ENCODE data around the gene GAL. TPM values are rescaled to one million over a fixed set of nuclear protein-coding genes. Genes with fewer than 3 reads are reported as not detected.

Gene GAL
- total RNA-seq, 4 donors from 2014 or later, result 1.9 to 14.1 TPM; not detected in 2

DNA sequence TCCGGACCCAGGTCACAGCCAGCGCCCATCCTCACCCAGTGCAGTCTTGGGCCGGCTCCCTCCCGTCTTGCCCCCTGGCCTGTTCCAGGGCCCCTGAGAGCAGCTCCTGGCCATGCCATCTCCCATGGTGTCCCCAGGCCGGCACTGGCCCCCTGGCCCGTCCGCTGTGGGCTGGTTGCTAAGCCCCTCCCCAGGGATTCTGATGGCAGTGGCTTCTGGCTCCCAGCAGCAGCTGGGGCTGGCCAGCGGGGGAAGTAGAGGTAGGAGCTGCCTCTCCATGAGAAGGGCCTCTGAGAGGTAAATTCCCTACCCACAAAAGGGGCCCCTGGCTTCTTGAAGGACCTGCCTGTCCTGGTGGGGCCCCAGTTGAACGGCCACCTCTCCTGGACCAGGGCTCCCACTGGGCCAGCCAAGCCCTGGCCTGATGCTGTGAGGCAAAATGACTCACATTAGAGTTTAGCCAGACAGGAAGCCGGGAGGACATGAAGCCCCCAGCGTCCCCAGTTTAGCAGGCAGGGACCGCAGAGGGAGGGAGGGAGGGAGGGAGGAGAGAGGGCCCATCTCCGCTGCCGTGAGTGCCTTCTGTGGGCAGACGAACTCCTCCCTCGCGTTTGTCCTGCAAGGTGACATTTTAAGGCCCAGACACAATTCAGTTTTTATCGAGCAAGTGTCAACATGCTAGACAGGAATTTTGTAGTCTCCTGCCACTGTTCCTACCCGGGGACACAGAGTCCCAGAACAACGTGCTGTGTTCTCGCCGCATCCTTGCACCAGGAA is 32.9 kb upstream of the GAL start:
- Histone ChIP-seq H3K4me3 (no peak overlapping the region), H3K9me3 (peaks cover 4 to 7% of the 10 kb centered on the region in 2 donors), H3K27me3 (peaks cover 41% of the 10 kb centered on the region), H3K36me3 (no peaks in the 10 kb centered on the region), H3K27ac (no peak overlapping the region), H3K4me1 (no peaks in the 10 kb centered on the region)
- DNase-seq, result no peak
- TF ChIP-seq POLR2AphosphoS5 (IDR thresholded peaks at IDR 0.05) (no peak), EP300 (IDR thresholded peaks at IDR 0.05; ENCODE audit: low read depth) (no peak), POLR2A (IDR thresholded peaks at IDR 0.05) (no peak)
- TF ChIP-seq, protein P1, sequence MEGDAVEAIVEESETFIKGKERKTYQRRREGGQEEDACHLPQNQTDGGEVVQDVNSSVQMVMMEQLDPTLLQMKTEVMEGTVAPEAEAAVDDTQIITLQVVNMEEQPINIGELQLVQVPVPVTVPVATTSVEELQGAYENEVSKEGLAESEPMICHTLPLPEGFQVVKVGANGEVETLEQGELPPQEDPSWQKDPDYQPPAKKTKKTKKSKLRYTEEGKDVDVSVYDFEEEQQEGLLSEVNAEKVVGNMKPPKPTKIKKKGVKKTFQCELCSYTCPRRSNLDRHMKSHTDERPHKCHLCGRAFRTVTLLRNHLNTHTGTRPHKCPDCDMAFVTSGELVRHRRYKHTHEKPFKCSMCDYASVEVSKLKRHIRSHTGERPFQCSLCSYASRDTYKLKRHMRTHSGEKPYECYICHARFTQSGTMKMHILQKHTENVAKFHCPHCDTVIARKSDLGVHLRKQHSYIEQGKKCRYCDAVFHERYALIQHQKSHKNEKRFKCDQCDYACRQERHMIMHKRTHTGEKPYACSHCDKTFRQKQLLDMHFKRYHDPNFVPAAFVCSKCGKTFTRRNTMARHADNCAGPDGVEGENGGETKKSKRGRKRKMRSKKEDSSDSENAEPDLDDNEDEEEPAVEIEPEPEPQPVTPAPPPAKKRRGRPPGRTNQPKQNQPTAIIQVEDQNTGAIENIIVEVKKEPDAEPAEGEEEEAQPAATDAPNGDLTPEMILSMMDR (IDR thresholded peaks at IDR 0.05), result no peak
- WGBS, 2 donors (ENCODE audit: low coverage in 1 of 2), result 71% methylated on average over 21 of the region's 22 CpGs; no CpG with 5 or more reads in 1 of the 2 donors
- intact Hi-C loops (cut with DNase I; ENCODE audit: low total_unique reads) (no loop called here), in situ Hi-C loops (cut with MboI; ENCODE audit: low pct_ligation_motif_present in 1 of 4, low pct_unique_long_range_greater_than_20kb in 1 of 4, low sequenced_read_pairs in 3 of 4) (no loop called here)

DNA sequence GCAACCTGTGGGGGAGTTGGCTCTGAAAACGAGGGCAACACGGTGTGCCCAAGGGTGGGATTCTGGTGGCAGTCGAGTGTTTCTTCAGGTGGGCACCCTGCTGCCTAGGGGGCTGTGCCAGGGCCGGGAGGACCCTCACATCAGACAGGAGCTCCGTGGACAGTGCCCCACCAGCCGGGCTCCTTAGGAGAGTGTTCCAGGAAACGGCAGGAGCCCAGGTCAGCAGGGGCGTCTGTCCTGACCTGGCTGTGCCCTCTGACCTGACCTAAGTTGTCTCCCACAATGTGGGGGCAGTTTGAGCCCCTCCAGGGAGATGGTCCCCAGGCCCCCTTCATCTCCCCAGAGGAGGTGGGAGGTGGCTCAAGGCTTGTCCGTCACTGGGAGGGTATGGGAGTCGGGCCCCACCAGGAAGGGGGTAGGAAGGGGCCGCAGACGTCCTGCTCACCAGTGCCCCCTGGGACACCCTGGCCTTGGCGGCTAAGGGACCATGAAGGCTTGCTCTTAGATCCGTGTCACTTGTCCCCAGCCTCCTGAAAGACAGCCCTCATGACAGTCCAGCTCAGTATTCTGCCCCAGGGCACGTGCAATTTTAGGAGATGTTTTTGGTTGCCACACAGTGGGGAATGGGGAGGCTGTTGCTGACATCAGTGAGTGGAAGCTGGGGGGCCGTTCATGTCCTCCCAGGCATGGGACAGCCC is 32.2 kb upstream of the GAL start:
- no peak for DNase-seq
- no peak overlapping the region for H3K27ac ChIP-seq
- H3K4me3 ChIP-seq, result no peak overlapping the region
- in situ Hi-C loops (cut with MboI; ENCODE audit: low pct_ligation_motif_present in 1 of 4, low pct_unique_long_range_greater_than_20kb in 1 of 4, low sequenced_read_pairs in 3 of 4), result no loop called here
- no peaks in the 10 kb centered on the region for H3K36me3 ChIP-seq
- H3K4me1 ChIP-seq, result no peaks in the 10 kb centered on the region
- no peaks in the 10 kb centered on the region for H3K9me3 ChIP-seq
- TF ChIP-seq, protein P1 (IDR thresholded peaks at IDR 0.05), result no peak
- no peak for TF ChIP-seq POLR2A (IDR thresholded peaks at IDR 0.05)
- H3K27me3 ChIP-seq, result peaks cover 41% of the 10 kb centered on the region
- intact Hi-C loops (cut with DNase I; ENCODE audit: low total_unique reads), result no loop called here
- WGBS, 2 donors (ENCODE audit: low coverage in 1 of 2), result 67% methylated on average over 15 of the region's 16 CpGs; no CpG with 5 or more reads in 1 of the 2 donors

DNA sequence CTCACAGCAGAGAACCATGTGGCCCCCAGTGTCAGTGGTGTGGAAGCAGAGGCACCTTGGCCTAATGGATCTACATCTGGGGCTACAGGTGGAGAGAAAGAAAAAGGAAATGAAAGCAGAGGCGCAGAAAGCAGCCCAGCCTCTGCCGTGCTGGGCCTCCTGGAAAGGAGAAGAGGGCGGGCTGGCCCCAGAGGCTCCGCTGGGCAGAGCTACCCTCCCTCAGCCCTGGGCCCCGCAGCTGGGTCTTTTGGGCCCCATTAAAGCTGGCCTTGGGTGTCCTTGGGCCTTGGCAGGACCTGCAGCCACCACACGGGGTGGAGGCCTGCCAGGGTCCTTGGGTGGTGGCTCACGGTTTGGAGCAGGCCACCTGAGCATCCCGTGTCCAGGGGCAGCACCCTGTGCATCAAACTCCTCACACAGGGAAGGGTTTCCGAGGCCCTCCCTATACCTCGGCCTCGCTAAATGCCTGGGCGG is 31.6 kb upstream of the GAL start:
- in situ Hi-C loops (cut with MboI; ENCODE audit: low pct_ligation_motif_present in 1 of 4, low pct_unique_long_range_greater_than_20kb in 1 of 4, low sequenced_read_pairs in 3 of 4) (no loop called here), intact Hi-C loops (cut with DNase I; ENCODE audit: low total_unique reads) (no loop called here)
- Histone ChIP-seq H3K27ac (no peak overlapping the region), H3K4me3 (no peak overlapping the region), H3K4me1 (no peaks in the 10 kb centered on the region), H3K36me3 (no peaks in the 10 kb centered on the region), H3K27me3 (peaks cover 35% of the 10 kb centered on the region), H3K9me3 (no peaks in the 10 kb centered on the region)
- TF ChIP-seq EP300 (IDR thresholded peaks at IDR 0.05; ENCODE audit: low read depth), result no peak
- no peak for TF ChIP-seq POLR2A (IDR thresholded peaks at IDR 0.05)
- TF ChIP-seq, protein P1 (IDR thresholded peaks at IDR 0.05), result no peak
- no peak for TF ChIP-seq POLR2AphosphoS5 (IDR thresholded peaks at IDR 0.05)
- WGBS, 2 donors (ENCODE audit: low coverage in 1 of 2), result 74% methylated on average over 12 of the region's 12 CpGs; no CpG with 5 or more reads in 1 of the 2 donors
- no peak for DNase-seq

All from transverse colon (tissue), 4 donors.